Effector memory CD8-positive, alpha-beta T cell (primary cell): ENCODE measurements around the gene NKX6-1.
A peak's percentile ranks its signal among the peaks of the same experiment; 100 is the strongest.

ENCODE experiments used
- ATAC-seq: fragments of 150-1000 bp; cut with Tn5 transposase; replicated peaks from 2 replicates; pipeline ENCODE4 v1.10.0; 2021; ENCODE audit warnings: mild to moderate bottlenecking, moderate library complexity
- DNase-seq, 3 experiments: peaks; one replicate each; pipeline ENCODE4 v3.0.0; 2021
- H3K27ac Mint-ChIP-seq, 2 donors: one replicate each; pipeline ENCODE4 v1.8.0; 2022; ENCODE audit warnings: mild to moderate bottlenecking in 2 of 2, mixed read lengths in 2 of 2, moderate library complexity in 2 of 2
- H3K27me3 Mint-ChIP-seq, 2 donors: one replicate each; pipeline ENCODE4 v1.8.0; 2022; ENCODE audit warnings: mixed read lengths in 2 of 2
- H3K36me3 Mint-ChIP-seq: one replicate; pipeline ENCODE4 v1.8.0; 2022; ENCODE audit warnings: mild to moderate bottlenecking, moderate library complexity, mixed read lengths; ENCODE audit not compliant: insufficient read depth
- H3K4me1 Mint-ChIP-seq, 2 donors: one replicate each; pipeline ENCODE4 v1.8.0; 2022; ENCODE audit warnings: low read depth in 2 of 2, mixed read lengths in 2 of 2
- H3K4me3 Mint-ChIP-seq, 2 donors: one replicate each; pipeline ENCODE4 v1.8.0; 2022; ENCODE audit warnings: mild to moderate bottlenecking in 2 of 2, mixed read lengths in 2 of 2, moderate library complexity in 2 of 2
- H3K9me3 Mint-ChIP-seq, 2 donors: one replicate each; pipeline ENCODE4 v1.8.0; 2022; ENCODE audit warnings: mixed read lengths in 2 of 2

NKX6-1 gene

DNA sequence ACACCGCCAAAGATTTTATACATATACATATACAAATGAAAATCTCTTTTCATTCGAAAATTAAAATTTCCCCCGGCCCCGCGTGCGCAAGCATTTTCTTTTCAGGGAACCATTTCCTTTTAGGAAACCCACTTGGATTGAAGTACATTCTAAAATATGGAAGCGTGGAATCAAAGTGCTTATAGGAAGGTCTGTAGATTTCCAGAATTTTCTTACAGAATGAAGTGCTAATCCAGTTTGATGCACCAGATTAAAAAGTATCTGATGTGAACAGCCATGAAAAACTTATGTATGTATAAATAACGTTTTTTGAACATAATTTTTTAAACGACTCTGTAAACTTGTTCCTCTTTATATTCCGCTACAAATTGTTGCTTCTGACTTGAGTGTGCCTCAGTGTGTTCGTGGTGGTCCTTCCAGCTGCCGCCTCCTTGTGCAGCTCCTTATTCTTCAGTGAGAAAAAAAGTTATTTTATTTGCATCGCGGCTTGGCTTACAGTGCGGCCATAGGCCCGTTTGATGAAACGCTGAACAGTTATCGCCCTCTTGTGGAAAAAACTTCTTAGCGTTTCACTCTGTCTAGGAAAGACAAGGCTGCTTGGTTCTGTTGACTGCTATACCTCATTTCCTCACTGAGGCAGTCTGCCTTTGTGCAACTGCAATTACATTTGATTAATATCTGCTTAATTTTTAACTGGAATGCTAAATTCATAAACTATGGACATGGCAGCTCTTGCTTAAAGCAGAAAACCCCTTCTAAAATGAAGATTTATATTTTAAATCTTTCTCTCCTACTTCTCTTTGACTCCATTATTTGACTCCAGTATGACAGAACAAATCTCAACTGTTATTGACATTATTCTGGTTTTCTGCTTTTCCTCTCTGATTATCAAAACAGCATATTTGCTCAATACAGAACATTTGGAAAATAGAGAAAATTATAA is 4.7 kb upstream of the NKX6-1 start:
- H3K27me3 Mint-ChIP-seq: peaks cover 78 to 85% of the 10 kb centered on the region in 2 donors
- ATAC-seq (peak; percentile 42), DNase-seq (no peak)
- no peak overlapping the region for H3K4me3 Mint-ChIP-seq
- no peak overlapping the region for H3K27ac Mint-ChIP-seq
- H3K9me3 Mint-ChIP-seq: peaks cover 0 to 2% of the 10 kb centered on the region in 2 donors
- peaks cover 4 to 8% of the 10 kb centered on the region in 2 donors for H3K4me1 Mint-ChIP-seq
- H3K36me3 Mint-ChIP-seq: peaks cover 7% of the 10 kb centered on the region

DNA sequence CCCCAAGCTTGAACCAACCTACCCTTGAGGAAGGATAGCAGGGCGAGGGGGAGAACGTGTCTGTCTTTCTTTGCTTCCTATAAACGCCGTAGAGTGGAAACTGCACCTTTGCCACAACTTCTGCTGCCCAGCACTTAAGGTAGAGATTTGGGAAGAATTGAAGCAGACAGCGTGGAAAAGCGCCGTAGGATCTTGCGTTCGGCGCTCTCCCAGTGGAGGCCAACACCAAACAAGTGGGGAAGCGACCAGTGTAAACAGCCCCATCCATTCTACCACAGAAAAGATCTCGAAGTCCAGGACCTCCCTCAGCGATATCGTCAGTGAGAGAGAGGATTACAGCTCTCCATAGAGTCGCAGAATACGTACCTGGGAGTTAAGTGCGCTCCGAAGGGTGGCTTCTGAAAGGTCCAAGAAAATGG is 3.9 kb upstream of the NKX6-1 start:
- H3K4me1 Mint-ChIP-seq: peaks cover 4 to 11% of the 10 kb centered on the region in 2 donors
- no peak overlapping the region for H3K4me3 Mint-ChIP-seq
- DNase-seq (no peak), ATAC-seq (no peak)
- peaks cover 0 to 2% of the 10 kb centered on the region in 2 donors for H3K9me3 Mint-ChIP-seq
- peaks cover 76 to 84% of the 10 kb centered on the region in 2 donors for H3K27me3 Mint-ChIP-seq
- peaks cover 7% of the 10 kb centered on the region for H3K36me3 Mint-ChIP-seq
- no peak overlapping the region for H3K27ac Mint-ChIP-seq

DNA sequence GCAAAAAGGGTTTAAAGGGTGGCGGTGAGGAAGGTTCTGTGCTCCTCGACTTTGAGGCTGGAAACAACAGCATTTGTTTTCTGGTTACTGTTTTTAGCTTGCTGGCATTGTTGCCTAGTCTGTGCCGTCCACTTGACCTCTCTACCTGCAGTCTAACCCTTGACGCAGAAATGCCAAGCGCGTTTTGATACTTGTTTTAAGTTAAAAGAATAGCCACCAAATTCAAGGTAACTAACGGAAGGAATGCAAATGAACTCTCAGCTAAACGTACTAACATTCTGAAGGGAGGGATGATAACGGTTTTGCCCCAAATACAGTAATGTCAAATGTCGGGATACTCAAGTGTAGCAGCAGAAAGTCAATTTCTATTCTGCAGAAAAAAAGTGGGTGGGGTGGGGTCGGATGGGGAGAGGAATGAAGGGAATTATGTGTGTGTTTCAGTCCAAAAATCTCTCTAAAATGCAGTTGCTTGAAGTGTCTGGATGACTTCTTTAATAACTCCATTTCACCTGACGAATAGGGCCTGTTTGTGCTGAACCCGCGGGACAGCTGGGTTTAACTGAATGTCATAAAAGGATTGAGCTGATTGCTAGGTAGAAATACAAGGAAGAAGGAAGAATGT is 3.4 kb upstream of the NKX6-1 start:
- Mint-ChIP-seq H3K27me3 (peaks cover 71 to 79% of the 10 kb centered on the region in 2 donors), H3K9me3 (peaks cover 0 to 2% of the 10 kb centered on the region in 2 donors), H3K27ac (no peak overlapping the region), H3K4me1 (peaks cover 4 to 11% of the 10 kb centered on the region in 2 donors), H3K36me3 (peaks cover 7% of the 10 kb centered on the region), H3K4me3 (peak overlapping the region in 1 of 2 donors; percentile 24)
- DNase-seq: no peak
- ATAC-seq: no peak

DNA sequence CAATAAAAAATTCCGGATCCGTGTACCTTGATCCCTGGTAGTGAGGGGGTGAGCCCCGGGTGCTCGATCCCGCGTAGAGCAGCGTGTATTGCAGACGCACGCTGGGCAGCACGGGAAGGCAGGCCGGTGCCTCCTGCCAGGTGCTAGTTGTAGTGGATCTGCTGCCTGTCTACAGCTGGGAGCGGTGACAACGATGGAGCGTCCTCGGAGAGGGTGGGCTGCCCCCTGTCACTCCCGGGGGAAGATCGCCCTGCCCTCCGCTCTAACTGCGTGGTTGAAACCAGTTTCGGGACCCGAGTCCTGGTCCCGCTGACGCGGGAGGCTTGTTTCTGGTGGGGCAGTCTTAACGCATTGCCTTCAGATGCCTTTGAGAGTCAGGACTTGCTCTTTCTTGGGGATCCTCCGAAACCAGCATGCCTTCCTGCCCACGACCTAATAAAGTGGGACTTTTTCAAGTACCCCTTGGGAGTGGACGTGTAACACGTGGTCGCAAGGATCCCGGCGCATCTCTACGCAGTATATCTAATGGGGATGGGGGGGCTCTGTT is 2.7 kb upstream of the NKX6-1 start:
- Mint-ChIP-seq H3K4me3 (peak overlapping the region in 1 of 2 donors; percentile 24), H3K4me1 (peaks cover 4 to 14% of the 10 kb centered on the region in 2 donors), H3K36me3 (peaks cover 7% of the 10 kb centered on the region), H3K27me3 (peaks cover 75 to 84% of the 10 kb centered on the region in 2 donors), H3K27ac (no peak overlapping the region), H3K9me3 (peaks cover 0 to 2% of the 10 kb centered on the region in 2 donors)
- ATAC-seq (no peak), DNase-seq (no peak)

DNA sequence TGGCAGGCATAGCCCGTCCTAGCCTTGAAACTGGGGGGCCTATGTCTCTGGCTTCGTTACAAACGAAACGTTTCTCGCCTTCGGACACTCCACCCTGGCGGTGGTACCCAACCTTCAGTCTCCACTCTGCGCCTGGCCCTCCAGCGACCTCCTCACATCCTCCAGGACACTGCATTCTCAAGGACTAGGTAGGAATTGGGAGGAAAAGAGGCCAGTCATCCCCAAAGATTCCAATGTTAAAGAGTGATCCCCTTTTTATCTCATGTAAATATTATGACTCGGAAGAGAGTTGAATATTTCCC is 2.1 kb upstream of the NKX6-1 start:
- H3K27me3 Mint-ChIP-seq: peaks cover 80 to 88% of the 10 kb centered on the region in 2 donors
- H3K4me1 Mint-ChIP-seq: peaks cover 4 to 14% of the 10 kb centered on the region in 2 donors
- ATAC-seq: no peak
- no peak for DNase-seq
- H3K36me3 Mint-ChIP-seq: peaks cover 7% of the 10 kb centered on the region
- no peak overlapping the region for H3K27ac Mint-ChIP-seq
- peaks cover 0 to 2% of the 10 kb centered on the region in 2 donors for H3K9me3 Mint-ChIP-seq
- no peak overlapping the region for H3K4me3 Mint-ChIP-seq

DNA sequence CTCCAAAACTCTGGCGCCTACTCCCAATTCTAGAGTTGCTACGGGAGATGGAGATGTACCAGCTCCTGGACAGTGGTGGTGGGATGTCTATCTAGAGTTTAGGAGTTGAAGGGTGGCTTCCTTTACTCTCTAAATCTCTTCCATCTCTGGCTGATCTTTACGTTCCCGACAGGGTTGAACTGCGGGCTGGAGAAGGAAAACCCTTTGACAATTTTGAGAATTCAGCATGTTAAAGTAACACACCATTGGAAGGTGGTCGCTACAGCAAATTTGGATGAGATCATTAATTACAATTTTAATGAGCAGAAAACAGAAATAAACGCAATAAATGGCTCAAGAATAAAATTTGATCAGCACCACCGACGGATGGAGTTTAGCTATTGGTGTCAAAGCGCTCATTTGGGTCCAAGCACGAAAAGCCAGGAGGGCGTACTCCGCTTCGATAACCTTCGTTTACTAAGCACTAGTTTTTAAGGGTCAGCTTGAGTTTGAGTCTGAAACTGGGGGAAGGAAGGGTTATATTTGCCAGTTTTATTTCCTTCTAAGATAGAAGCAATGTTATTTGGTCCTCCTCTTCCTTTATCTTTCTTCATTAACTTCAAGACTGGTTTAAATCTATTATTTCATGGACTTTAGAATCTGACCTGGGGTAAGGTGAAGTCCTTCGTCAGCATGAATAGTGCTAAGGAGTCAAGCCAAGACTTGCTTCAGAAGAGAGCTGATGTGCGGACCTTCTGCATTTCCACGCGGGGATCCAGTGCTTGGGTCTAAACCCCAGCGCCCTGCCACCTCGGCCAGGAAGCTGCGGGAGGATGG is 1.5 kb upstream of the NKX6-1 start:
- H3K27me3 Mint-ChIP-seq: peaks cover 80 to 88% of the 10 kb centered on the region in 2 donors
- DNase-seq: no peak
- no peak overlapping the region for H3K27ac Mint-ChIP-seq
- no peak for ATAC-seq
- peaks cover 7% of the 10 kb centered on the region for H3K36me3 Mint-ChIP-seq
- H3K9me3 Mint-ChIP-seq: peaks cover 0 to 2% of the 10 kb centered on the region in 2 donors
- H3K4me1 Mint-ChIP-seq: peaks cover 4 to 14% of the 10 kb centered on the region in 2 donors
- H3K4me3 Mint-ChIP-seq: no peak overlapping the region

DNA sequence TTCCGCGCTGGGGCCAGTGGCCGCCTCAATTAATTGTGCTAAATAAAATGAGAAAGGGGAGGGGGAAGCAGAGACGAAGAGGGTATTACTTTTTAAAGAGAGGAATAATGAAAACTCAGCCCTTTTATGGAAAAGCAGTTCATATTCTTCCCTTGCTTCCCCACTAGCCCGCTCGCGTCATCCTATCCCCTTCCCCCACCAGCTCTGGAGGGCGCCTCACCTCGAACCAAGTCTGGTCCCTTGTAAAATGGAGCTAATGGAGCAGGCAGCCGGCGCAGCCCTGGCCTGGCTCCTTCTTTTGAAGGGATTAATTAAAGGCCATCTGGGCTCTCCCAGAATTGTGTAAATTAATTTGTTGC is 511 bp upstream of the NKX6-1 start:
- peak overlapping the region; percentile 66 to 68 for H3K4me3 Mint-ChIP-seq
- DNase-seq (no peak), ATAC-seq (no peak)
- H3K9me3 Mint-ChIP-seq: peaks cover 0 to 2% of the 10 kb centered on the region in 2 donors
- no peak overlapping the region for H3K27ac Mint-ChIP-seq
- peaks cover 7% of the 10 kb centered on the region for H3K36me3 Mint-ChIP-seq
- peaks cover 4 to 14% of the 10 kb centered on the region in 2 donors for H3K4me1 Mint-ChIP-seq
- peaks cover 83 to 92% of the 10 kb centered on the region in 2 donors for H3K27me3 Mint-ChIP-seq

DNA sequence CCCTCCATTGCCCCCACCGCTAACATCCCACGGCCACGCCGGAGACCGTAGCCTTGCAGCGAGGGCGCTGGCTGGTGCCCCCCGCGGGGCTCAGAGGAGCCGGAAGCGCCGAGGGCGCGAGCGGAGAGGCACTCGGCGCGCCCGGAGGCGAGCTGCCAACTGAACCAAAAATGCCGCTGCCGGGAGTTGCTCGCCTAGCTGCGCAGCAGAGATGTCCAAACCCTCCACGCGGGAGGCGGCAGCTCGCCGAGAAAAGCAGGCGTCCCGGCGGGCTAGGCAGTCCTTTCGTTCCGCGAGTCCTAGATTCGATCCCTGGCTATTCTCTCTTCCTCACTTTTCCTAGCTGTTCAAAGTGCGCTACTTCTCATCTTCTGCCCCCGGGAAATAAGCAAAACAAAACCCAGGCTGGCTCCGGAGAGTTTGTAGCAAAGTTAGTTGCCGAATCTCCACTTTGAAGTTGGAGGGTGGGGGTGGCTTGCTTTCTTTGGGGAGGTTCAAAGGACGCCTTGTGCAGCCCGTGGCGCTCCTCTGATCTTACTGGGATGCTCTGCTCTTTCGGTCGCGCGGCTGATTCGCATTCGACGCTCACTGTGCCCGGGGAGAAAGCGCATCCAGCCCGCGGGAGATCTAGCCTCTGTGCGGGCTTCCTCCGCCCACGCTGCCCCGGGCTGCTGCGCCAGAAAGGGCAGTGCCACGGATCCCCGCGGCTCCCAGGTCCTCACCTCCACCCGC is 723 bp downstream of the NKX6-1 start:
- Mint-ChIP-seq H3K36me3 (peaks cover 4% of the 10 kb centered on the region), H3K27ac (peak overlapping the region in 1 of 2 donors; percentile 10), H3K27me3 (peaks cover 83 to 87% of the 10 kb centered on the region in 2 donors), H3K9me3 (peaks cover 0 to 2% of the 10 kb centered on the region in 2 donors), H3K4me3 (peak overlapping the region; percentile 66 to 68), H3K4me1 (peaks cover 4 to 14% of the 10 kb centered on the region in 2 donors)
- ATAC-seq: no peak
- DNase-seq: no peak

DNA sequence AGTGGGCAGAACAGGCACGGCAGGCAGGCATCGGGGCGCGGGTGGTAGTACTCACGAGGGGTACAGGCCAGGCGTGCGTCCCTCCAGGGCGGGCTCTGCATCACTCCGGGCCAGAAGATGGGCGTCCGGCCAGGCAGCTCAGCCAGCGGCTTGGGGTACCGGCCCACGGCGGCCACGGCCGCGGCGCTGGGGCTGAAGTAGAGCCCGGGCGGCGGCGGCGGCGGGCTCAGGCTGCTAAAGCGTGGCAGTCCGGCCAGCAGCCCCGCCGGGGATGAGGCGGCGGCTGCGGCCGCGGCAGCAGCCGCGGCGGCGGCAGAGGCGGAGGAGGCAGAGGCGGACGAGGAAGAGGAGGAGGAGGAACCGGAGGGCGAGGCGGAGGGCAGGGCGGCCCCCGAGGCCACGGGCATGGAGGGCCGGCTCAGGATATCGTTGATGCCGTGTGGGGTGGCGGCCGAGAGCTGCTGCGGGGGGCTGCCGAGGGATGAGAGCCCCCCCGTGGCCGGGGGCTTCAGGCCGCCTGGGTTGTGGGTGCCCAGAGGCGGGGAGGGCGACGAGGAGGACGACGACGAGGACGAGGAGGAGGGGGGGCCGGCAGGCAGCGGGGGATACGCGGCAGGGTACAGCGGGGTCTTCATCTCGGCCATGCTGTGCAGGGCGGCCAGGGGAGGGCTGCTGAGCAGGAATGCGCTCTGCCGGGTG is 1.4 kb downstream of the NKX6-1 start:
- H3K4me3 Mint-ChIP-seq: peak overlapping the region; percentile 33 to 66
- DNase-seq (no peak), ATAC-seq (no peak)
- peaks cover 4% of the 10 kb centered on the region for H3K36me3 Mint-ChIP-seq
- H3K4me1 Mint-ChIP-seq: peaks cover 4 to 14% of the 10 kb centered on the region in 2 donors
- peaks cover 80 to 87% of the 10 kb centered on the region in 2 donors for H3K27me3 Mint-ChIP-seq
- H3K27ac Mint-ChIP-seq: no peak overlapping the region
- peaks cover 0 to 2% of the 10 kb centered on the region in 2 donors for H3K9me3 Mint-ChIP-seq

DNA sequence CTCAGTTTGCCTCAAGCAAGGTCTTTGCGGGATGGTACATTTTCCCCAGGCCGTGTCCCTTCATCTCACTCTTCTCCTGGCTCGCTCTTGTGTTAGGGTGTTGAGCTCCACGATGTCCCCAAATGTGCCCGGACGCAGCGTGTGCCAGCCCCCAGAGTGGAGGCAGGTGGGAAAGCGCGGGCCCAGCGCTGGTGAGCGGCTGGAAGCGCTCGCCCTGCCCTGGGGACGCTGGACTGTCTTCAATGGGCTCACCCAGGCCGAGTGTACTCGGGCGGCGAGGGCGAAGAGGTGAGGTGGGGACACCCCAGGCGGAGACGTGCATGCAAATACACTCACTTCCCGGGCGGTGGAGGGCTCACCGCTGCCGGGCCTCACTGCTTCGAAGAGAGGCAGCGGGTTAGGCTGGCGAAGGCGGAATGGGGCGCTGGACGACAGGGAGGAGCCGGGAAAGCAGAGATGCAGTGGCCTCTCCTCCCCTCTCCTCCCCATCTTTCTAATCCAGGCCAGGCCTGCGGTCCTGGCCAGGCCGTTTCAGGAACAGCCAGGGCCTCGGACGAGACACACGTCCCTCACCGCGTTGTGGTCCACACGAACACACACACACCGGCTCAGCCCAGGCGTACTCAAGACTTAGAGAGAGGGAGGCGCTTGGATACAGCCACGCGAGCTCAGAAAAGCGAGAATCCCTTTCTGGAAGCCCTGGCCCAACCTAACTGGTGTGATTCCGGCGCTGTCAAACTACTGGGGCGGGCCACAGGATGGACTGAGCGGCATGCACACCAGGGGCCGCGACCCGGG is 2.2 kb downstream of the NKX6-1 start:
- Mint-ChIP-seq H3K36me3 (peaks cover 4% of the 10 kb centered on the region), H3K4me3 (peak overlapping the region; percentile 33 to 55), H3K4me1 (peaks cover 4 to 16% of the 10 kb centered on the region in 2 donors), H3K27ac (no peak overlapping the region), H3K27me3 (peaks cover 79 to 87% of the 10 kb centered on the region in 2 donors), H3K9me3 (no peaks in the 10 kb centered on the region)
- DNase-seq: no peak
- ATAC-seq: no peak

DNA sequence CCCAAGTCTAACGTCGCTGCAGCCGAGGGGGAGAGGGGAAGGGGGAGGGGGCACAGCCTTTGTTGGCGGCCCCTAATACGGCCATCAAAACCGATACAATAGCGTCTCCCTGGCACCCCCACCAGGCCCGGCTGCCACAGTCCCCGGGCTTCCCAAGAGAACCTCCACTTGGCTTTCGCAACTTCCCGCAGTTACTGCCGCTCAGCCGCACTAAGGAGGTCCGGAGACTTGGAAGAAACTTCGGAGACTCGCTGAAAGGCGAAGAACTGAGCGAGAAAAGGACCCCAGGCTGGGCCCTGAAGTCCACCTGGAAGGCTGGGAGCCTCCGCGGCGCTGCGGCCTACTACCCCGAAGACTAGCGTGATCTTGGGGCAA is 2.8 kb downstream of the NKX6-1 start:
- H3K4me3 Mint-ChIP-seq: peak overlapping the region in 1 of 2 donors; percentile 55
- H3K9me3 Mint-ChIP-seq: no peaks in the 10 kb centered on the region
- peaks cover 4 to 16% of the 10 kb centered on the region in 2 donors for H3K4me1 Mint-ChIP-seq
- peaks cover under 1% of the 10 kb centered on the region for H3K36me3 Mint-ChIP-seq
- no peak for DNase-seq
- H3K27ac Mint-ChIP-seq: no peak overlapping the region
- H3K27me3 Mint-ChIP-seq: peaks cover 80 to 87% of the 10 kb centered on the region in 2 donors
- ATAC-seq: no peak
